HepG2 (cell line): Measurements from ENCODE around the gene PLVAP. TPM values are rescaled to one million over a fixed set of nuclear protein-coding genes. Genes with fewer than 3 reads are reported as not detected.

Source experiments
- ATAC-seq: fragments of 200-7000 bp; cut with Tn5 transposase; 3 replicates; pipeline ENCODE4 v1.9.1; 2020; ENCODE audit warnings: mild to moderate bottlenecking, moderate library complexity
- BruUV-seq: library from RNA; stranded (reverse); fragments of 400-500 nt; replicated peaks from 2 replicates; lab custom pipeline; 2021; lab: Mats Ljungman, UMichigan
- CTCF ChIA-PET: fragments of 300-600 bp; formaldehyde crosslinking; extraction: SDS; loops from one replicate; lab custom pipeline; 2021; ENCODE audit warnings: low total read pairs, inconsistent platforms, low intra/inter-chr PET ratio; lab: Yijun Ruan, JAX
- POLR2A ChIA-PET: fragments of 350-600 bp; sonication (Branson Sonifier 250); formaldehyde crosslinking; loops from one replicate; lab custom pipeline; 2020; ENCODE audit warnings: antibody characterized with exemption, inconsistent platforms; lab: Yijun Ruan, JAX
- DNase-seq: peaks from one replicate; pipeline ENCODE4 v3.0.0-alpha.2; 2015; ENCODE audit warnings: low spot score
- FAIRE-seq: peaks from 3 replicates; lab custom pipeline; 2011; peaks lifted over from hg19 to GRCh38; lab: Jason Lieb, UNC
- H2AFZ ChIP-seq: one replicate; pipeline ENCODE4 v1.6.1; 2011; ENCODE audit warnings: low read length, inconsistent platforms
- H3K27ac ChIP-seq: fragments of 300-600 bp; 3 replicates; pipeline ENCODE4 v1.8.0; 2011; ENCODE audit warnings: mixed run types, mild to moderate bottlenecking, mixed read lengths, low read length, inconsistent platforms; ENCODE audit not compliant: insufficient read depth; ENCODE audit errors: extremely low read length
- H3K27me3 ChIP-seq, 2 experiments: fragments of 200-600 bp in 1 of 2; 2 replicates in 1 of 2; 3 replicates in 1 of 2; pipeline versions ENCODE4 v1.6.0 to v1.8.0; 2011; ENCODE audit warnings: low read length in 2 of 2, mild to moderate bottlenecking in 2 of 2, moderate library complexity in 2 of 2, inconsistent platforms in 1 of 2; ENCODE audit not compliant: insufficient read depth in 2 of 2, control insufficient read depth in 1 of 2
- H3K36me3 ChIP-seq, 2 experiments: fragments of 200-600 bp in 1 of 2; replicated peaks in 1 of 2; 2 replicates in 1 of 2; 3 replicates in 1 of 2; pipeline versions ENCODE4 v1.5.1 to v1.8.0; 2011; ENCODE audit warnings: low read length in 2 of 2, inconsistent platforms in 1 of 2; ENCODE audit not compliant: insufficient read depth in 2 of 2, control insufficient read depth in 1 of 2
- H3K4me1 ChIP-seq: 2 replicates; pipeline ENCODE4 v1.5.1; 2012; ENCODE audit warnings: low read length, inconsistent platforms; ENCODE audit not compliant: insufficient read depth
- H3K4me2 ChIP-seq: 2 replicates; pipeline ENCODE4 v1.6.0; 2011; ENCODE audit warnings: low read depth, low read length, inconsistent platforms
- H3K4me3 ChIP-seq, 3 experiments: fragments of 200-600 bp in 1 of 3; sonication (generic), shearing (Covaris generic) in 1 of 3; replicated peaks in 1 of 3; 2 replicates each; pipeline ENCODE4 v1.5.1; 2011 to 2016; ENCODE audit warnings: low read length in 3 of 3, inconsistent platforms in 2 of 3, low read depth in 2 of 3, mild to moderate bottlenecking in 2 of 3, control low read depth in 1 of 3, mixed read lengths in 1 of 3; ENCODE audit not compliant: insufficient read depth in 1 of 3
- H3K79me2 ChIP-seq: one replicate; pipeline ENCODE4 v1.6.1; 2011; ENCODE audit warnings: low read length, inconsistent platforms; ENCODE audit not compliant: insufficient read depth
- H3K9ac ChIP-seq: 2 replicates; pipeline ENCODE4 v1.6.0; 2011; ENCODE audit warnings: mild to moderate bottlenecking, low read depth, low read length, inconsistent platforms; ENCODE audit not compliant: insufficient read depth
- H3K9me3 ChIP-seq: 2 replicates; pipeline ENCODE4 v1.5.1; 2012; ENCODE audit warnings: mild to moderate bottlenecking, low read length
- H4K20me1 ChIP-seq: 2 replicates; pipeline ENCODE4 v1.6.0; 2011; ENCODE audit warnings: inconsistent platforms, mild to moderate bottlenecking, low read length, moderate library complexity; ENCODE audit not compliant: insufficient read depth
- AHR ChIP-seq: IDR thresholded peaks from 2 replicates; pipeline ENCODE4 v1.6.1; 2018; ENCODE audit warnings: missing genetic modification reagents, missing compliant biosample characterization
- ATM ChIP-seq: fragments of 450-650 bp; IDR thresholded peaks from 2 replicates; pipeline ENCODE4 v1.7.1; 2017; ENCODE audit warnings: mild to moderate bottlenecking, borderline replicate concordance
- JUNB ChIP-seq: sonication (generic); formaldehyde crosslinking; IDR thresholded peaks from 2 replicates; pipeline ENCODE4 v1.8.0; 2022; ENCODE audit warnings: missing genetic modification reagents, mild to moderate bottlenecking, borderline replicate concordance
- KDM5B ChIP-seq: sonication (generic); formaldehyde crosslinking; IDR thresholded peaks from 2 replicates; pipeline ENCODE4 v1.4.0; 2020; ENCODE audit warnings: missing genetic modification reagents, mild to moderate bottlenecking, borderline replicate concordance
- MAX ChIP-seq: IDR thresholded peaks from 2 replicates; pipeline ENCODE4 v1.6.1; 2012; ENCODE audit warnings: inconsistent platforms
- SKI ChIP-seq: fragments of 450-650 bp; IDR thresholded peaks from one replicate; pipeline ENCODE4 v1.6.1; 2018; ENCODE audit warnings: mild to moderate bottlenecking; ENCODE audit not compliant: partially characterized antibody
- UBTF ChIP-seq: sonication (generic); formaldehyde crosslinking; IDR thresholded peaks from 2 replicates; pipeline ENCODE4 v1.4.0; 2020; ENCODE audit warnings: mild to moderate bottlenecking, missing genetic modification reagents
- ZNF280D ChIP-seq: sonication (generic); formaldehyde crosslinking; IDR thresholded peaks from 2 replicates; pipeline ENCODE4 v1.5.1; 2020; ENCODE audit warnings: mild to moderate bottlenecking, missing genetic modification reagents
- ZNF567 ChIP-seq: sonication (generic); formaldehyde crosslinking; IDR thresholded peaks from 2 replicates; pipeline ENCODE4 v1.8.1; 2023; ENCODE audit warnings: mild to moderate bottlenecking, missing genetic modification reagents, borderline replicate concordance
- ZNF687 ChIP-seq: sonication (generic); formaldehyde crosslinking; IDR thresholded peaks from 2 replicates; pipeline ENCODE4 v1.5.1; 2020; ENCODE audit warnings: mild to moderate bottlenecking, missing genetic modification reagents, moderate library complexity
- WGBS: methylation state at CpG from one replicate; pipeline ENCODE4 v1.1.6; 2017; ENCODE audit warnings: low lambda C conversion rate; 5-methylcytosine and 5-hydroxymethylcytosine counted together
- in situ Hi-C: cut with HindIII; loops from 2 replicates; pipeline ENCODE4 v1.10.0; 2017; ENCODE audit warnings: low pct_unique_long_range_greater_than_20kb; ENCODE audit not compliant: extremely low pct_ligation_motif_present
- intact Hi-C: fragments of 100-400 bp; cut with micrococcal nuclease; formaldehyde crosslinking; loops from one replicate; pipeline ENCODE4 v1.10.0; 2022; ENCODE audit not compliant: unreplicated experiment
- polyA plus RNA-seq, 8 experiments: library from polyadenylated mRNA; depleted of rRNA in 3 of 8; stranded (reverse) in 7 of 8; unstranded in 1 of 8; fragments of >200 nt; fragmentation: Illumina TruSeq in 4 of 8; extraction: Trizol in 4 of 8; gene quantifications; 2 replicates each; pipeline versions ENCODE4 v1.2.1 to v1.2.3, GENCODE V29; 2011 to 2016; ENCODE audit warnings: low read depth in 4 of 8, missing spikeins in 1 of 8, mixed read lengths in 1 of 8; ENCODE audit not compliant: insufficient read depth in 1 of 8
- total RNA-seq, 5 experiments: library from RNA; depleted of rRNA; stranded (reverse); fragments of >200 nt; fragmentation: Illumina TruSeq; extraction: Trizol; gene quantifications; 2 replicates each; pipeline ENCODE4 v1.2.3, GENCODE V29; 2016; ENCODE audit warnings: low read depth in 1 of 5
- TF ChIP-seq, protein P1 (sequence below): IDR thresholded peaks from 2 replicates; pipeline ENCODE4 v1.6.1; 2016

Gene PLVAP
- total and polyA plus RNA-seq, 2 of the 13 experiments (the other 11 are each of a cell fraction or from before 2014, with no cell fraction given) = 0.26 TPM; not detected in 1

DNA sequence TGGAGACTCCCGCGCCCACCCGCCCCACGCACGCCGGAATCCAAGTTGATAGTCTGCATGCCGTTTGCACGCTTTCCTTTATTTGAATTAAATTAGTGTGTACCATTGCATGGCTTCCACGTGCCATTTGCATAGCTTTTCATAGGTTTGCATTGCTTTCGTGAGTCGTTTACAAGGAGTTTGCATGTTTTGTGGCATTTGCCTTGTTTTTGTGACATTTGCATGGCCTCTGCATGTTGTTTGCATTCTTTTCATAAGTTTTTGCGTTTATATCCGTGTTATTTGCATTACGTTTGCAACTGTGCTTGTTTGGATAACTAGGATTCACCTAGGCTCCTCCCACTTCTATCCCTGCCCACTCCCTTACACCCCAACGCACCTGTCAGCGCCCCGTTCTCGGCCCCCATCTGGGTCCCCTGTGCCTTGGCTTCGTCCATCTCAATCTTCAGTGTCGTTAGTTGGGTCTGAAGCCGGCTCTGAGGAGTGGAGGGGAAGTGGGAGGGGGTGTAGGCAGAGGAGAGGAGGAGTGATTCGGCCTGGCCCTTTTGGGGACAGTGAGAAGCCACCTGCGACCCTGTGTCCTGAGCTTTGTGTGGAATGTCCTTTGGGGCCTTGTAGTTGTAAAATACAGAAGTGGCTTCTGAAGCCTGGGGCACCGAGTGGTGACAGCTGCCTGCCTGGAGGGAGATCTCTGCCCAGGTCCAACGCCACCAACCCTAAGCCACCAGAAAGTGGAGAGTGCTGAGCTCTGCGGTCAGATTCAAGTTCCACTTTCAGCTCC is 14.4 kb upstream of the PLVAP start:
- Histone ChIP-seq H3K4me3 (peak overlapping the region; percentile 30 to 69 (median 48)), H2AFZ (peak overlapping the region; percentile 36), H3K9ac (peak overlapping the region; percentile 37; the same call in 1 of the 2 replicates), H3K4me2 (peak overlapping the region; percentile 100), H3K4me1 (peaks cover 8% of the 10 kb centered on the region), H3K79me2 (no peaks in the 10 kb centered on the region), H3K27ac (no peak overlapping the region), H3K9me3 (peaks cover 10% of the 10 kb centered on the region), H4K20me1 (no peaks in the 10 kb centered on the region), H3K27me3 (peaks cover 0 to 1% of the 10 kb centered on the region in 2 experiments; a peak in 1 of 5 replicates), H3K36me3 (no peaks in the 10 kb centered on the region)
- no peak for FAIRE-seq
- ATAC-seq = peak; percentile 34
- ChIA-PET POLR2A (interaction anchor here (0.6 to 1.0 kb wide), 4 partner anchors 12 to 16 kb away, joined by 3 to 4 read pairs (median 4); partner anchors contain the start of gene BST2), CTCF (interaction anchor here (2.3 kb wide), 1 partner anchor 45 kb away, joined by 9 read pairs; no protein-coding TSS in a partner anchor)
- intact Hi-C loops = loop anchor here (1.0 kb wide), 1 partner anchor 45 kb away; no protein-coding TSS in a partner anchor
- in situ Hi-C loops = no loop called here
- WGBS = 22% methylated on average over 22 of the region's 26 CpGs
- BruUV-seq = no TSS peak
- DNase-seq = no peak
- TF ChIP-seq, protein P1, sequence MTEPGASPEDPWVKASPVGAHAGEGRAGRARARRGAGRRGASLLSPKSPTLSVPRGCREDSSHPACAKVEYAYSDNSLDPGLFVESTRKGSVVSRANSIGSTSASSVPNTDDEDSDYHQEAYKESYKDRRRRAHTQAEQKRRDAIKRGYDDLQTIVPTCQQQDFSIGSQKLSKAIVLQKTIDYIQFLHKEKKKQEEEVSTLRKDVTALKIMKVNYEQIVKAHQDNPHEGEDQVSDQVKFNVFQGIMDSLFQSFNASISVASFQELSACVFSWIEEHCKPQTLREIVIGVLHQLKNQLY = 0 out of 2 replicates have a peak, but pooled peaks have one; percentile 12
- TF ChIP-seq ZNF687 (CRISPR knock-in tag) = peak; percentile 8; the same call in 1 of the 2 replicates
- no peak for TF ChIP-seq JUNB (CRISPR knock-in tag)
- 0 out of 2 replicates have a peak, but pooled peaks have one; percentile 0 for TF ChIP-seq MAX
- TF ChIP-seq AHR (CRISPR knock-in tag) = no peak
- 0 out of 2 replicates have a peak, but pooled peaks have one; percentile 13 for TF ChIP-seq ZNF567 (CRISPR knock-in tag)
- no peak for TF ChIP-seq SKI
- TF ChIP-seq ATM = no peak
- TF ChIP-seq UBTF (CRISPR knock-in tag) = peak; percentile 1; the same call in 1 of the 2 replicates
- TF ChIP-seq KDM5B (CRISPR knock-in tag) = peak; percentile 1; the same call in 1 of the 2 replicates
- TF ChIP-seq ZNF280D = no peak
